Superior temporal gyrus (tissue), 1 donor: Measurements from ENCODE around the gene ASIC3.
"Not testable (repeated sequence)": the region's sequence is repeated elsewhere in the genome, so short reads cannot be mapped to it uniquely, and the experiment has no call there.

Source experiments
- DNase-seq: peaks from one replicate; pipeline ENCODE4 v3.0.0-alpha.2; 2016; ENCODE audit errors: extremely low spot score

ASIC3 gene

GRCh38 chr7:151013733-151014497 is 34.4 kb upstream of the ASIC3 start:
- peak; percentile 67 for DNase-seq

DNA sequence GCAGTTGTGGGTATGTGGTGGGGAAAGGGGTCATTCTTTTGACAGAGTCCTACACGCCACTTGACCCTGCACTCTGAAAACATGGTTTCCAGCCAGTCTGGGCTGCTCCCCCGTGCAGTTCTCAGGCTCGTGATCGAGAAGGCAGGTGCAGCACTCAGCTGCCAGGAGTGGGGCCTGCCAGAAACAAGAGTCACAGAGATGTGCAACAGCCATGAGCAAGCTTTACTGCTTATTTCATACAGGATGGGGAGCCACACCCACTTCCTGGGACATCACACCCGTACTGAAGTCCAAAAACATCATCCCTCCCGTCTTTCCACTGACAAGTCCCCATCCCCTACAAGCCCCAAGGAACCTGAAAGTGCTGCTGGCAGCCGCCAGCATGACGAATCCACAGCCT is 33.4 kb upstream of the ASIC3 start:
- no peak for DNase-seq

GRCh38 chr7:151015967-151016366 is 32.4 kb upstream of the ASIC3 start:
- no peak for DNase-seq

- no peak for DNase-seq
These were observed 31.8 kb upstream of the ASIC3 start for GRCh38 chr7:151016505-151016904.

GRCh38 chr7:151016942-151017341 is 31.4 kb upstream of the ASIC3 start:
- no peak for DNase-seq

DNA sequence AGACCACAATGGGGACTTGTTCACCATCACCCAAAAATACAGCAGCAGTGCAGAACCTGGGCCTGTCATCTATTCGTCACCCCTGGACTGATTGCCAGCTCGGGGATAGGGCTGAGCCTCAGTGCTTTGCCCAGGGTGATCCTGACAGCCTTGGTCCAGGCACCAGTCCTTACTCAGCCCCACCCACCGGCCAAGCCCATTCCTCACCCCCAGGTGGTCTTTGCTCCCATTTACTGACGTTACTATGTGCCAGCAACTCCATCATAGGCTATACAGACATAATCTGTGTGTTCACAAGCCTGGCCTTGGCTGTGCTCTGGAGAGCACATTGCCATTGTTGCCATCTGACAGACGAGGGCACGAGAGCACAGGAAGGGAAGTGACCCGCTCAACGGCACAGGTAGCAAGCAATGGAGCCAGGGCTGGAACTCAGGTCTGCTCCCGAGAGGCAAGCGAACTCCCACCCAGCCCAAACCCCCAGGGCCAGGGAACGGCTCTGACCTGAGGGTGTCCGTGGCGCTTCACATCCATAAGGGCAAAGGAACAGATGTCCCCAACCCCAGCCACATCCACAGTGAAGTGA is 30.9 kb upstream of the ASIC3 start:
- no peak for DNase-seq

GRCh38 chr7:151017953-151018420 is 30.3 kb upstream of the ASIC3 start:
- DNase-seq: no peak

- no peak for DNase-seq
These were observed 29.8 kb upstream of the ASIC3 start for GRCh38 chr7:151018421-151019129.

- DNase-seq: no peak
These were observed 29.2 kb upstream of the ASIC3 start for GRCh38 chr7:151019130-151019447.

DNA sequence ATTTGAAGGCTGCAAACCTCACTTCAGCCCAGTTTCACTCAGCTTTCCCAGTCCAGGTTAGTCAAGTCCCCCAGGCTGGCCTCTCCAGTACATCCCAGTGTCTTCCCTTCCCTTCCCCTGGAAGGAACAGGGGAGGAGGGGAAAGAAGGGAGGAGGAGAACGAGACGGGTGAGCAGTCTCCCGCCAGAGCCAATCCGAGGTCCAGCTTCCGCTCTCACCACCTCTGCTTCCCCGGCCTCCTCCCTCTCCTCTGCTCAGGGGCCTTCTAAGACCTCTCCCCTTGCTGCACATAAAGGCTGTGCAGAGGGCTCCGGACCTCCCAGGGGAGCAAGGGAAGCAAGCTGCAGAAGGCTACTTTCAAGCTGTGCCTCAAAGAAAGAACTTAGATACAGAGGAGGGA is 28.1 kb upstream of the ASIC3 start:
- DNase-seq: no peak

- DNase-seq: no peak
These were observed 25.1 kb upstream of the ASIC3 start for GRCh38 chr7:151023232-151023631.

DNA sequence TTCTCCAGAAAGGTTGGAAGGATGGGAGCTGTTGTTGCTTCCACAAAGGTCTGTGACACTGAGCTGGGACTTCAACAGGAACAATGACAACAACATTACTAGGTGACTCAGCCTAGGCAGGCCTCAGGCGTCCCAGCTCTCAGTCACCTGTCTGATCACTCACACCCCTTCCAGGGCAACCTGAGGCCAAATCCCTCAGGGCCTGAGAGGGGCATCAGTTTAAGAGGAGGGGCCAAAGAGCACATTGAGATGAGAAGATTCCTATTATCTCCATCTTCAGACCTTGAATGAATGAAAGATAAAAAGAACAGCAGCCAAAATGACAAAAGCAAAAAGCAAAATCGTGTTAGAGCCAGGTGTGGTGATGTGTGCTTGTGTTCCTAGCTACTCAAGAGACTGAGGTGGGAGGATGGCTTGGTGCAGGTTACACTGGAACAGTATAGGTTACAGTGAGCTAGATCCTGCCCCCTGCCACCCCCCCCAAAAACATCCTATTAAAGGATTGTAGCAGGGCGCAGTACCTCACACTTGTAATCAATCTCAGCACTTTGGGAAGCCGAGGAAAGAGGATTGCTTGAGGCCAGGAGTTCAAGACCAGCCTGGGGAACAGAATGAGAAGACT is 23.8 kb upstream of the ASIC3 start, which contains the start of gene ATG9B:
Gene ATG9B (minus strand): TSS at position 60 of the 622 bp plus-strand sequence. CDS start 71 bp downstream, outside the sequence.
- no peak for DNase-seq

GRCh38 chr7:151025924-151026671 is 22.2 kb upstream of the ASIC3 start:
- no peak for DNase-seq

GRCh38 chr7:151026771-151027727 is 21.3 kb upstream of the ASIC3 start:
- not testable (repeated sequence) for DNase-seq

GRCh38 chr7:151027728-151028130 is 20.6 kb upstream of the ASIC3 start:
- not testable (repeated sequence) for DNase-seq

DNA sequence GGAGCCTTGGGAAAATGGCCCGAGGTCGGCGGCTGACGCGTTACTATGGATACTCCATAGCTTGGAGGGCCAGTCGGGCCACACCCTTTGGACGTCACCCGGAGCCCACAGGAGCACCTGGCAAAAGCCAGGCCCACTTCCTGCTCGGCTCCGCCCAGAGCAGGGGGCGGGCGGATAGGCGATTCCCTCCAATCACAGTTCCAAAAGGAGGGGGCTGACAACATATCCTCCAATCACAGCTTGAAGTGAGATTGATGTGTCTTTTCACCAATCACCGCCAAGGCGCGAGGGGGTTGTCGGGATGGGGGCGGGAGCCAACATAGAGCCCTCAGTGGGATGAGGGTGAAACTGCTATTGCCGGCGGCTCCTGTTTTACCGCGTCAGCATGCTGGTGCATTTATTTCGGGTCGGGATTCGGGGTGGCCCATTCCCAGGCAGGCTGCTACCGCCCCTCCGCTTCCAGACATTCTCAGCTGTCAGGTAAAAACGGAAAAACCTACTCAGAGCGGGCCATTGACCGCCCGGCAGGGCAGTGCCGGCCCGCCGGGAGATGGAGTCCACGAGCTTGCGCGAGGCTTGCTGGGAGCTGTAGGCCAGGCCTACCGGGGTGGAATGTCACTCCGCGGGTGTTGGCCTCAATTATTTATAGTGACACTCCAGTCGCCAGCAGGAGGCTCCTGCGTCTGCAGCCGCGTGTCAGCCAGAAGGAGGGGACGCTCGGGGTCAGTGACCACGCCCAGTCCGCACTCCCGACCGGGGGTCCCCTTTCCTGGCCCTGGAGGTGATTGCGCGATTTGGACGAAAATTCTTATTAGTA is 20.0 kb upstream of the ASIC3 start, which contains the start of gene ABCB8:
Gene ABCB8 (plus strand): TSS at position 320 of the 817 bp plus-strand sequence. CDS start 66 bp downstream, at position 386.
- DNase-seq: peak; percentile 98

DNA sequence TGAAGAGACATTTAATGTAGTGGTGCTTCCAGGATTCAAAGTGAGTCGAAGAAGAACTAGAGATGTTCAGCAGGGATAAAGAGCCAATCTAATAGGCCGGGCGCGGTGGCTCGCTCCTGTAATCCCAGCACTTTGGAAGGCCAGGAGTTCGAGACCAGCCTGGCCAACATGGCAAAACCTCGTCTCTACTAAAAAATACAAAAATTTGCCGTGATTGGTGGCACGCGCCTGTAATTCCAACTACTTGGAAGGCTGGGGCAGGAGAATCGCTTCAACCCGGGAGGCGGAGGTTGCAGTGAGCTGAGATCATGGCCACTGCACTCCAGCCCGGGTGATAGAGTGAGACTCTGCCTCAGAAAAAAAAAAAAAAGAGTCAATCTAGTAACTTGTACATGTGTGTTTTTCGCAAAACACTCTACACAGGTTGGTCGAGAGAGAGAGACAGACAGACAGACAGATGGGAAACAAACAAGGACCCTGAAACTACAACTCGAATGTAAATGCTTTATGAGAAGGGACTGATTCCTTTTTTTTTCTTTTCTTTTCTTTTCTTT is 19.3 kb upstream of the ASIC3 start:
- DNase-seq: no peak

GRCh38 chr7:151031011-151031410 is 17.3 kb upstream of the ASIC3 start:
- DNase-seq: no peak
